Measurements from ENCODE around the gene ENPP5.
A peak's percentile ranks its signal among the peaks of the same experiment; 100 is the strongest.
"Not testable (repeated sequence)": the region's sequence is repeated elsewhere in the genome, so short reads cannot be mapped to it uniquely, and the experiment has no call there.

ENPP5 gene

DNA sequence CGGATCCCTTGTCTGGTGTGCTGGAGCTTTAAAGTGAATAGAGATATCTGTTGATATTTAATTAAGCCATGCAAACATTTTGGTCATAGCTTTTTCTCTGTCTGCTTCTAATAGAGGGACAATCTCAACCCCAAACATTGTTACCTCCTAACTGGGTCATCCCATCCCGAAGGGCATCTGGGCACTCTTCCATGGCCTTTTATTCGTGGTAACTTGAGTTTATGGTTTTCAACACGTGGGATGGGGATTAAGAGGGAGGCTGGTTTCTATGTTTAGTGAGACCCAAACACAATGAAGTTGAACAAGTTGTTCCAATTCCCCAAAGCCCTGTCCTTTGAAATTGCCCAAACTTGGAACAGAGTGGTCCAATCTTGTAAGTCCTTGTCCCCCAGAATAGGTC is 1.4 kb upstream of the ENPP5 start:
- DNase-seq, result no peak

DNA sequence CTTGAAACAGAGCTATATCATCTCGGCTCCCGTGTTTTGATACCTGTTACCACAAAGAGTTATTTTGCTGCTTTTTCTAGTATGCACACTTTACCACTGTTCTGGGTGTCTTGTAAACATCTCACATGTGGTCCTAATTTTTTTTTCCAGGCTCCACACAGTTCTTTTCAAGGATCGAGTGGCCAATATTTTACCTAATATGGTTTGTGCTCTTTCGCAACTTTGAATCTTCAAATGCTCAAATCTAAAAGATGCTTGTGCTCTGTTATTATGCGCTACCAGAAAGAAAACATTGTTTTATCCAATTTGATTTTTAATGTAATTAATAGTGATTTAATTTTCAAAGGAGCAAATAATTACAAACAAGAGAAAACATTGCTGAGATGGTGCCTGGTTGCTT is 10.7 kb downstream of the ENPP5 start:
- no peak for DNase-seq

DNA sequence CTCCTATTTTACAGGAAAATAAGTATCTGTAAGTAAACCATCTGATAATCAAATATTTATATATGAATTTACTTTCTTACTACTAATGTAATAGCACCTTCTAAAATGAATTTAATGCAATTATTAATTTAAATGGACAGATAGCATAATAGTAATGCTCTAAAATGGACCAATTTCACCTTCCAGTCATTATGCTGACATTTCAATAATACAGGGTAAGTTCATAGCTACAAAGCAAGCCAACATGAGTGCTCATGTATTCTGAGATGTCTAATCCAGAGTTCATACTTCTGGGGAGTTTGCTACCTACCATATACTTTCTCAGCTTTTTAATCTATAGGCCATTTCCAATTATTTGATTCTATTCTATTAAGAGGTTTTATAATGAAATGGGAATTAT is 11.6 kb downstream of the ENPP5 start:
- DNase-seq, result no peak

DNA sequence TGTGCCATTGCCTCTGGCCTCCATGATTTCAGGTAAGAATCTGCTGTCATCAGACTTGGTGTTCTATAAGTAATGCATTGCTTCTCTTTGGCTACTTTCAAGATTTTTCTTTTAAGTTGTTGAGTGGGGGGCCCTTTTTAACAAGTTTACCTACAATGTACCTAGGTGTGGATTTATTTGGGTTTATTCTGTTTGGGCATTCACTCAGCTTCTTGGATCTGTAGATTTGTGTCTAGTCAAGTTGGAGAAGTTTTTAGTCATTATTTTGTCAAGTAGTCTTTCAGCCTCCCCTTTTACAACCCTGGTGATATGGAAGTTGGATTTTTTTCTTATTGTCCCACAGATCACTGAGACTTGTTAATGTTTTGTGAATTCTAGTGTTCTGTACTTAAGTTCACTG is 14.1 kb downstream of the ENPP5 start:
- DNase-seq, result no peak

DNA sequence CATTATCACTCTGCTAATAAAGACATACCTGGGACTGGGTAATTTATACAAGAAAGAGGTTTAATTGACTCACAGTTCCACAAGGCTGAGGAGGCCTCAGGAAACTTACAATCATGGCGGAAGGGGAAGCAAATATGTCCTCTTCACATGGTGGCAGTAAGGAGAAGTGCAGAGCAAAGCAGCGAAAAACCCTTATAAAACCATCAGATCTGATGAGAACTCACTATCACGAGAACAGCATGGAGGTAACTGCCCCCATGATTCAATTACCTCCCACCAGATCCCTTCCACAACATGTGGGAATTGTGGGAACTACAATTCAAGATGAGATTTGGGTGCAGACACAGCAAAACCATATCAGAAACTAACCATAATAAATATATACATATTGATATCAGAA is 21.7 kb downstream of the ENPP5 start:
- DNase-seq, result not testable (repeated sequence)

DNA sequence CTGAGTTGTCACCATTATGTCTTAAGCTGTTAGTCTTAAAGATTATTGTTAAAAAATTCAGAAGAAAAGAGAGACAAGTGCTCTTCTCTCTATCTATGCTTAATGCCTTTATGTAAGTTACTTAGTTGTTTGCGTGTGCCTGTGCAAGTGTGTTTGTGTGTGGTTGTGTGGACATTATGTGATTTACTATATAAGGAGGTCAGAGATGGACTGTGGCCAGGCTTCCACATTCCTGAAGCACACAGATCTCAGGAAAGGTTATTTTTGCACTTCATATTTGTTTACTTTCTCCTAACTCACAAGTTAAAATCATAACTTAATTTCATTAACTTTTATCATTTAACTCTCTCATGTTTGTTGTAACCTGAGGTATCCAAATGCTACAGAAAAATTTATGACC is 26.5 kb downstream of the ENPP5 start:
- no peak for DNase-seq

DNA sequence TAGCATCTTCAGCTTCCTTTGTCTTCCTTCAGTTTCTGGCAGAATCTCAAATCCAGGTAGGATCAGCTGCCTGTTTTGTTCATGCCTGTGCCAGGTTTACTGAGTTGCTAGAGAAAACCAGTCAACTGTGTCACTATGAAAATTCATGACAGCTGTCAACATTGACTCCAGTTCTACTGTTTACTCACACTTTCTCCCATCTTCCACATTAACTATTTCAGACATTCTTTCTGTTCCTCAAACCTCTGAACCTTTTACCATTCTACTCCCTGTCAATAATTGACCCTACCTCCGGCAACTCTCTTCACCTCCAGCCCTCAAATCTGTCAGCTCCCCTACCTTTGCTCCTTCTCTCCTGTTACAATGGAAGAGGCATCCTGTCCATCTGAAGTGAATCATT is 32.5 kb downstream of the ENPP5 start:
- DNase-seq, result no peak

DNA sequence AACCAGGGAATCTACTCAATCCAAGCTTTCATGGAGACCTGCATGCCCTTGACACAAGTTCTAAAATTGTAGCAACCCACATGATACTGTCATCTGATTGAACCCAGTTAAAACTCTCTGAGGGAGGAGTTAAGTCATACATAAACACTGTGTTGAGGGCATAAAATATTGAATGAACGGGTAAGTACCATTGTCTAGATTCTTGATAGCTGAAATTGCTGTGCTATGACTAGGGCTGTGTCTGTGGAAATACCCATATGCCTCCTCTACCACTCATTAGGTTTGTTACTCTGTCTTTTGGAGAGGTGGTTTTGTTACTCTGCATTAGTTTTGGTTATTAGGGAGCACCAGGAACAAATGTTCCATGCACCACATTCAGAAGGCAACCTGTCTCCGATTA is 33.4 kb downstream of the ENPP5 start:
- DNase-seq, result no peak

DNA sequence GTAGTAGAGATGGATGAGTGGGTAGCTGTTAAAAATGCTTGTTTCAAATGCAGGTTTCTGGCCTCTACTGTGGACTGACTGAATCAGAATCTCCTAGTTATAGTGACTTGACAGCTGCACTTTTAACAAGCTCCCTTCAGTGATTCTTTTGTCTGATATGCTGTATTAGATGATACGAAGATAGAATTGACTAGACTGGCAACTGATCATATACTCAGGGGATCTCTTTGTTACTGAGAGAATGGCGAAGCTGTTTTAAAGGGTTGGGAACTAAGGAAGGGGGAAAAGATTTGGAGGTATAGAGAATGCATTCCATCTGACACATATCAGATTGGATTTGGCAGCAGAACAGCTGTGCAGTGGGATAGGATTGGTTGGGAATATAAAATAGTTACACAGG is 33.9 kb downstream of the ENPP5 start:
- DNase-seq, result no peak

DNA sequence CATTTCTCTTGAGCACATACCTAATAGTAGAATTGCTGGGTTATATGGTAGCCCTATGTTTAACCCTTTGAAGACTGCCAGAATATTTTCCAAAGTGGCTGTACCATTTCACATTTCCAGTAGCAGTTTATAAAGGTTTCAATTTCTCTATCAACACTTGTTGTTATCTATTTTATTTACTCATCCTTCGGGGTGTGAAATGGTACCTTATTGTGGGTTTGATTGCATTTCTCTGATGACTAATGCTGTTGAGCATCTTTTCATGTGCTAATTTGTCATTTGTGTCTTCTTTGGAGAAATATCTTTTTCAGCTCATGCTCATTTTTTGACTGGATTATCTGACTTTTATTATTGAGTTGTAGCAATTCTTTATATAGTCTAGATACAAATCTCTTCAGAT is 35.6 kb downstream of the ENPP5 start:
- no peak for DNase-seq

DNA sequence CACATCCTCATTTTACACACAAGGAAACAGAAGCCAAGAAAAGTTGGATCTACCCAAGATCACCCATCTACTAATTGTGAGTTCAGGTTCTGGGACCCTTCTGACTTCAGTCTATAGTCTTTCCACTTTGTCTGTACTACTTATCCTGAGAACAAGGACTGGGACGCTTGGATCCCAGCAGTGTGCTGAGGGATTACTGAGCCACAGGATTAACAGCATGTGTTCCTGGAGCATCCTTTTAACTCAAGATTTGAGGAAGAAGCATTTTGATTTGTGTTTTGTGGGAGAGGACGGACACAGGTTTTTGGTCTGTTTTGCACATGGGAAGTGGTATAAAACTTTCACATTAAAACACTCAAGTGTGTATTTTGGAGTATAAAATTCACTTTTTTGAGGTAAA is 36.6 kb downstream of the ENPP5 start:
- DNase-seq, result no peak

DNA sequence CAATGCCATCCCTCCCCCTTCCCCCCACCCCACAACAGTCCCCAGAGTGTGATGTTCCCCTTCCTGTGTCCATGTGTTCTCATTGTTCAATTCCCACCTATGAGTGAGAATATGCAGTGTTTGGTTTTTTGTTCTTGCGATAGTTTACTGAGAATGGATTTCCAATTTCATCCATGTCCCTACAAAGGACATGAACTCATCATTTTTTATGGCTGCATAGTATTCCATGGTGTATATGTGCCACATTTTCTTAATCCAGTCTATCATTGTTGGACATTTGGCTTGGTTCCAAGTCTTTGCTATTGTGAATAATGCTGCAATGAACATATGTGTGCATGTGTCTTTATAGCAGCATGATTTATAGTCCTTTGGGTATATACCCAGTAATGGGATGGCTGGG is 39.5 kb downstream of the ENPP5 start:
- DNase-seq, result not testable (repeated sequence)

DNA sequence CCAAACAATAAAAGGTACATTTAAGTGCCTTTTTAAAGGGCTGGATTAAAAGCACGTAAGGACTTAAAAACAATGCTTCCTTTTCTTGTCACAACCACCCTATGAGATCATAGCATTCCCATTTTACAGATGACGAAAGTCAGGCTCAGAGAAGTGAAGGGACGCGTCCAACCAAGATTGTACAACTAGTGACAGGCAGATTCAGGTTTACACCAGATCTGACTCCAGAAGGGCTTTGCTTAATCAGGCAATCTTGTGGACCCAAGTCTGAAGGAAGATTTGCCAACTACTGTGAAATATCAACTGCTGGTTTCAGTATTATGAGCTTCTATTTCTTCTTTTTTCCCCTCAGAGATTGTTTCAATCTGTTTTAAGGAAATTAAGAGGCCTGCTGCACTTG is 40.1 kb downstream of the ENPP5 start:
- DNase-seq, result no peak

DNA sequence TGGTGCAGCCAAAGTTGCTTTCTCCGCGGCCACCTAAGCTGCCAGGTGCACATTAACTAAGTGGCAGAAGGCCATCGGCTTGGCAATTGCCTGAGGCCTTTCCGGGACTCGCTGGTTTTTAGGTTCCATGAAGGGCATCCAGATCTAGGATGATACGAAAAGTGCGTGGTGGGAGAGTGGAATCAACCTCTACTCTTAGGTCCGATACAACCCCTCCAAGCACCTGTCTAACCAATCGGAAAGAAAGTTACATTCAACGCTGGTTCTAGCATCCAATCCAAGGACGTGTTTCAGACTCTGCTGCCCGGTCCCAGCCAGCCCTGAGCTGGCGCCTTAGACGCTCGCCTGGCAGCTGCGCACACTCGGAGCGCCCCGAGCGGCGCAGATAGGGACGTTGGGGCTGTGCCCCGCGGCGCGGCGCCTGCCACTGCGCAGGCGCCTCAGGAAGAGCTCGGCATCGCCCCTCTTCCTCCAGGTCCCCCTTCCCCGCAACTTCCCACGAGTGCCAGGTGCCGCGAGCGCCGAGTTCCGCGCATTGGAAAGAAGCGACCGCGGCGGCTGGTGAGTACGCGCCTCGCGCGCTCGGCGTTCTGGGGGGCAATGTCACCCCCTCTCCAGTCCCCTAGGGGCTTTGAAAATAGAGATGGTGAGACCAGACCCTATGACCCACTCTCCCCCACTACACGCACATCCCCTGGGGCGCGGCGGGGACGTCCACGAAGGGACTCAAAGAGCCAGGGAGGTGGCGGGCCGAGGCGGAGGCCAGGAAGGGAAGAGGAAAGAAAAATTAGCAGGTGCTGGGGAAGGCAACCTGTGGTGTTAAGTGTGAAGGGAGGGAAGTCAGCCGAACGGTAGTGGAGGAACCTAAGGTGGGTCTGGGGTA is 40.9 kb downstream of the ENPP5 start, which contains the start of gene ENPP4:
ENPP4 (plus strand) TSS at position 361 of the 883 bp plus-strand sequence. CDS start 9,595 bp downstream, outside the sequence.
- peak; percentile 57 for DNase-seq

DNA sequence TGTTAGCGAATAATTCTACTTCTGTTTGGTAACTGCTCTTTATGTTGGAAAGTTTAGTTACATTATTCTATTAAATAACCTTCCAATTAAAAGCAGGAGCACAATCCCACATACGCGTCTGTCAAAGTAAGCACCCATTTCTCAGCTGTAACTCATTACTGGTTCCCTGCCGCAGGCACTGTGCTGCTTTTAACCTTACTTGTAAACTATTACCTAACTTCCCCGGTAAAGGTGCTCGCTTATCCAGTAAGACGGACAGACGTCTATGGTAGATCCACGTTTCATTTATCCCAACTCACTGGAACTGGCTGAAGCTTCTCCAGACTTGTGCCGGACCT is 41.5 kb downstream of the ENPP5 start:
- no peak for DNase-seq

DNA sequence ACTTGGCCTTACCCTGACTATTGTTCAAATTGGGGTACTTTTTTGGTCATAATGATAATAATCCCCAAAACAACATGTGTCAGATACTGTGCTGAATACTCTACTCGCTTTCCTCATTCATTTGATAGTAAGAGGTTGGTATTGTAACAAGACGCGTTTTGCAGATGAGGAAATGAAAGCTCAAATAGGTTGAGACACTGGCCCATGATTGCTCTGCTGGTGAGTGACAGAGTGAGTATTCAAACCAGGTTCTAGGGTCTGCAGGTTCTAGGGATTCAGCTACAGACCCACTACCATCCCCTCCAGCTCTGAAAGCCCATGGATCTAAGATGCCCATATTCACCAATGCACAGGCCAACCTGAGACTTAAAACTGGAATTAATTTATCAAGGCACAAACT is 42.3 kb downstream of the ENPP5 start:
- DNase-seq, result no peak

DNA sequence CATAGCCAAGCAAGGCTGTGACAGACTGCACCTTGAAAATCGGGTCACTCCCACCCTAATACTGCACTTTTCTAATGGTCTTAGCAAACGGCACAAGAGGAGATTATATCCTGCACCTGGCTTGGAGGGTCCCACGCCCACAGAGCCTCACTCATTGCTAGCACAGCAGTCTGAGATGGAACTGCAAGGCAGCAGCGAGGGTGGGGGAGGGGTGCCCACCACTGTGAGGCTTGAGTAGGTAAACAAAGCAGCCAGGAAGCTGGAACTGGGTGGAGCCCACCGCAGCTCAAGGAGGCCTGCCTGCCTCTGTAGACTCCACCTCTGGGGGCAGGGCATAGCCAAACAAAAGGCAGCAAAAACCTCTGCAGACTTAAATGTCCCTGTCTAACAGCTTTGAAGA is 51.1 kb downstream of the ENPP5 start:
- not testable (repeated sequence) for DNase-seq

DNA sequence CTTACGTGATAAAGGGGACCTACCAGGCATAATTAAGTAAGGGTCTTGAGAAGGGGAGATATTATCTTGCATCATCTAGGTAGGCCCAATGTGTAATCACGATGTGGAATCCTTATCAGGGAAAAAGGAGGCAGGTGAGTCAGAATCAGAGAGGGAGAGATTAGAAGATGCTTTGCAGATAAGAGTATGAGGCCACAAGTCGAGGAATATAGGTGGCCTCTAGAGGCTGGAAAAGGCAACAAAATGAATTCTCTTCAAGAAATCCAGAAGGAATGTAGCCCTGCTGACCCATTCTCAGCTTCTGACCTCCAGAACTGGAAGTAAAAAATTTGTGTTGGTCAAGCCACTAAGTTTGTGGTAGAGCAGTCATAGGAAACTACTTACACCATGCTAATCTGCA is 51.9 kb downstream of the ENPP5 start:
- no peak for DNase-seq

DNA sequence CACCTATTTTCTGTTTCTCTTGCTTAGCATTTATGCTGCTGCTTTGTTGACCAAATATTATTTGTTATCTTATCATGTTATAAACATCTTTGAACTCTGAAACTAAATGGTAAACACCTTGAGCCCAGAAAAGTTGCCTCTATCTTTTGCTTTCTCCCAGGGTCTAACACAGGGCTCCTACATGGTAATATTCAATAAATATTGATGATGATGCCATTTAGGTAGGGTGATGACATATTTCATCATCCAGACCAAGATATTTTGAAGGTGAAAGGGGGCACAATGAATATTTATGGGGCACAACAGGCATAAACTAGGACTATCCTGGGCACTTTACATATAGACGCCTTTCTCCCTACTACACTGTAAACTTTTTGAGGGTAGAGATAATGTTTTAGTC is 52.6 kb downstream of the ENPP5 start:
- no peak for DNase-seq

DNA sequence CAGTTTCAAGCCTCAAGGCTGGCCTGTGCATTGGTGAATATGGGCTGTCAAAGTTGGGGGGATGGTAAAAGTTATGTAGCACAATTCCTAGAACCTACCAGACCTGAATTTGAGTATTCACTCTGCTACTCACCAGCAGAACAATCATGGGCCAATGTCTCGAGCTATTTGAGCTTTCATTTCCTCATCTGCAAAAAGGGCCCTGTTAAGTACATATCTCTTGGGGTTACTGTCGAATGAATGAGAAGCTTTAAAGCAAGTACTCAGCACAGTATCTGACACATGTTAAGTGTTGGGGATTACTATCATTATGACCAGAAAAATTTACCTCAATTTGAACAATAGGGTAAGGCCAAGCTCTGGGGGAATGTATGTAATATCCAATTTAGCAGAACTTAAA is 54.5 kb downstream of the ENPP5 start:
- DNase-seq, result no peak

DNA sequence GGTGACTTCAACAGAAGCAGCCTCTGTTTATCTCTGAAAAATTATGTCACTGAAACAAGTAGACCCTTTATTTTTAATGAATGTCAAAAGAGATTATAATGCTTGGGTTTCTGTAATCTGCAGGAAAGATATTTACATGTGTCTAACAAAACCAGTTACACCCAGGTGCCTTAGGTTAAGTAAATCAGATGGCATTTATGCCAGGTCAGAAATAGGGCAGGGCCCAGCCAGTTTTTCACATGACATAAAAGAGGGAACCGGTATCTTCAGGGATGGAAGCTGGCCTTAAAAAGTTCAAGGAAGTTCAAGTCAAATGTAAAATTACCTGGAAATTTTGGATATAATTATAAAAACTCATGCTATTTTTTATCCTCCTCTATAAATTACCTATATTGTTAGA is 55.1 kb downstream of the ENPP5 start:
- DNase-seq, result no peak

DNA sequence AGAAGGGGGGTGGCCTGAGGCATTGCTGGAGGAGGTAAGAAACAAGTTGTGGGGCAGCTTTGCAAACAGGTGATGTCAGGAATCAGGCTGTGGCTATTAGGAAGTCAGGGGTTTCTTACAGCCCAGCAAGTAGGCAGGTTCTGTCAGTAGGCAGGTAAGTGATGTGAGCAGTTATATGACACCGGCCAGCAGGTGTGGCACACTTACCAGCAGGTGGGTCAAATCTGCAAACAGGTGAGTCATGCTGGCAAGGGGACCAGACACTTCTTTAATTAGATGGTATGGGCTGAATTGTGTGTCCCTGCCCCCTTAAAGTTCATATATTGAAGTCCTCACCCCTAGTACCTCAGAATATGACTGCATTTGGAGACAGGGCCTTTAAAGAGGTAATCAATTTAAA is 57.4 kb downstream of the ENPP5 start:
- no peak for DNase-seq

Data from fibroblast of upper back skin (primary cell).